HG02763 (cell line): ENCODE data around the gene ROPN1B.

ENCODE experiments used
- ATAC-seq: cut with Tn5 transposase; IDR thresholded peaks from one replicate; pipeline ENCODE4 v1.9.1; 2021; ENCODE audit warnings: mild to moderate bottlenecking, moderate library complexity; ENCODE audit not compliant: unreplicated experiment

Gene ROPN1B

GRCh38 chr3:126003447-126004190, 34.6 kb downstream of the ROPN1B start:
- ATAC-seq = no peak

GRCh38 chr3:126004217-126004616, 35.2 kb downstream of the ROPN1B start:
- ATAC-seq = no peak

- ATAC-seq = no peak
Measured at GRCh38 chr3:126004692-126005091, 35.7 kb downstream of the ROPN1B start.

- no peak for ATAC-seq
Measured at GRCh38 chr3:126005951-126006350, 37.0 kb downstream of the ROPN1B start.

GRCh38 chr3:126008219-126008618, 39.2 kb downstream of the ROPN1B start:
- no peak for ATAC-seq

- no peak for ATAC-seq
Measured at GRCh38 chr3:126009181-126009580, 40.2 kb downstream of the ROPN1B start.

- no peak for ATAC-seq
Measured at GRCh38 chr3:126013751-126014156, 44.8 kb downstream of the ROPN1B start.

GRCh38 chr3:126014252-126014651, 45.3 kb downstream of the ROPN1B start:
- no peak for ATAC-seq

- ATAC-seq = no peak
Measured at GRCh38 chr3:126015075-126015474, 46.1 kb downstream of the ROPN1B start.

GRCh38 chr3:126016616-126017015, 47.6 kb downstream of the ROPN1B start:
- no peak for ATAC-seq

- ATAC-seq = no peak
Measured at GRCh38 chr3:126017362-126017761, 48.4 kb downstream of the ROPN1B start.

- ATAC-seq = no peak
Measured at GRCh38 chr3:126018545-126018944, 49.6 kb downstream of the ROPN1B start.

GRCh38 chr3:126018995-126019394, 50.0 kb downstream of the ROPN1B start:
- no peak for ATAC-seq

GRCh38 chr3:126019683-126020082, 50.7 kb downstream of the ROPN1B start:
- ATAC-seq = no peak

- ATAC-seq = no peak
Measured at GRCh38 chr3:126021224-126021623, 52.2 kb downstream of the ROPN1B start.

- no peak for ATAC-seq
Measured at GRCh38 chr3:126021702-126022101, 52.7 kb downstream of the ROPN1B start.

- no peak for ATAC-seq
Measured at GRCh38 chr3:126022741-126023359, 53.9 kb downstream of the ROPN1B start.

- ATAC-seq = no peak
Measured at GRCh38 chr3:126023390-126023789, 54.4 kb downstream of the ROPN1B start.

- no peak for ATAC-seq
Measured at GRCh38 chr3:126024049-126024854, 55.3 kb downstream of the ROPN1B start.

- ATAC-seq = no peak
Measured at GRCh38 chr3:126025116-126025729, 56.2 kb downstream of the ROPN1B start.

- no peak for ATAC-seq
Measured at GRCh38 chr3:126025862-126026261, 56.9 kb downstream of the ROPN1B start.
